ENCODE measurements around the gene CABP4. TPM values are rescaled to one million over a fixed set of nuclear protein-coding genes. Genes with fewer than 3 reads are reported as not detected.
A peak's percentile ranks its signal among the peaks of the same experiment; 100 is the strongest.
"Not testable (repeated sequence)": the region's sequence is repeated elsewhere in the genome, so short reads cannot be mapped to it uniquely, and the experiment has no call there.

Gene CABP4
- polyA plus RNA-seq, 1 donor = 2.5 TPM

- no peak for DNase-seq
Measured at GRCh38 chr11:67419325-67420049, 35.7 kb upstream of the CABP4 start.

- no peak for DNase-seq
Measured at GRCh38 chr11:67420147-67420645, 35.0 kb upstream of the CABP4 start.

GRCh38 chr11:67420646-67421429, 34.3 kb upstream of the CABP4 start:
- peak; percentile 91 for DNase-seq

- no peak for DNase-seq
Measured at GRCh38 chr11:67421430-67422031, 33.6 kb upstream of the CABP4 start.

- no peak for DNase-seq
Measured at GRCh38 chr11:67422891-67423290, 32.3 kb upstream of the CABP4 start.

- no peak for DNase-seq
Measured at GRCh38 chr11:67423466-67423865, 31.7 kb upstream of the CABP4 start.

GRCh38 chr11:67423891-67424613, 31.1 kb upstream of the CABP4 start:
- no peak for DNase-seq

GRCh38 chr11:67427364-67427859, 27.7 kb upstream of the CABP4 start:
- not testable (repeated sequence) for DNase-seq

- DNase-seq = peak; percentile 98
Measured at GRCh38 chr11:67428052-67429001, 26.8 kb upstream of the CABP4 start, which contains the start of gene RPS6KB2. Gene RPS6KB2 (plus strand): TSS chr11:67428494. CDS start chr11:67428546, 52 bp downstream.

- no peak for DNase-seq
Measured at GRCh38 chr11:67429038-67429668, 26.0 kb upstream of the CABP4 start.

GRCh38 chr11:67429722-67430121, 25.4 kb upstream of the CABP4 start:
- DNase-seq = no peak

GRCh38 chr11:67431346-67432249, 23.6 kb upstream of the CABP4 start:
- no peak for DNase-seq

- no peak for DNase-seq
Measured at GRCh38 chr11:67432655-67433349, 22.4 kb upstream of the CABP4 start.

- no peak for DNase-seq
Measured at GRCh38 chr11:67433536-67434394, 21.4 kb upstream of the CABP4 start.

- DNase-seq = no peak
Measured at GRCh38 chr11:67434395-67434881, 20.7 kb upstream of the CABP4 start.

- no peak for DNase-seq
Measured at GRCh38 chr11:67435031-67435726, 20.0 kb upstream of the CABP4 start.
